Neural cell (in vitro differentiated cells): ENCODE measurements around the gene MAD1L1.

ENCODE experiments used
- EP300 ChIP-seq: fragments of 450-650 bp; conservative IDR thresholded peaks from 2 replicates; pipeline ENCODE4 v1.6.1; 2014; ENCODE audit warnings: antibody characterized with exemption, mild to moderate bottlenecking, moderate library complexity; ENCODE audit not compliant: poor library complexity, severe bottlenecking
- EZH2 ChIP-seq: fragments of 200-600, 300-800 bp; shearing (Covaris generic), sonication (generic); IDR thresholded peaks from 2 replicates; pipeline ENCODE4 v1.6.1; 2014; ENCODE audit warnings: antibody characterized with exemption, low read length, borderline replicate concordance, mild to moderate bottlenecking; ENCODE audit not compliant: insufficient read depth, poor library complexity, severe bottlenecking
- MXI1 ChIP-seq: fragments of 450-650 bp; conservative IDR thresholded peaks from 2 replicates; pipeline ENCODE4 v1.6.1; 2014; ENCODE audit warnings: antibody characterized with exemption, mild to moderate bottlenecking; ENCODE audit not compliant: poor library complexity, severe bottlenecking
- POLR2AphosphoS5 ChIP-seq: IDR thresholded peaks from 2 replicates; pipeline ENCODE4 v1.6.1; 2012
- RAD21 ChIP-seq: fragments of 450-650 bp; conservative IDR thresholded peaks from 2 replicates; pipeline ENCODE4 v1.6.1; 2014; ENCODE audit warnings: antibody characterized with exemption, mild to moderate bottlenecking, moderate library complexity
- SMC3 ChIP-seq: fragments of 450-650 bp; conservative IDR thresholded peaks from 2 replicates; pipeline ENCODE4 v1.6.1; 2014; ENCODE audit warnings: antibody characterized with exemption, mild to moderate bottlenecking, moderate library complexity; ENCODE audit not compliant: poor library complexity
- TAF1 ChIP-seq: IDR thresholded peaks from 2 replicates; pipeline ENCODE4 v1.6.1; 2012; ENCODE audit warnings: low read depth
- TF ChIP-seq, protein P1 (sequence below): fragments of 450-650 bp; IDR thresholded peaks from 2 replicates; pipeline ENCODE4 v1.5.1; 2014; ENCODE audit warnings: antibody characterized with exemption, mild to moderate bottlenecking, moderate library complexity; ENCODE audit not compliant: poor library complexity, severe bottlenecking
- TF ChIP-seq, protein P2 (sequence below): IDR thresholded peaks from 2 replicates; pipeline ENCODE4 v1.6.1; 2012; ENCODE audit warnings: borderline replicate concordance

DNA sequence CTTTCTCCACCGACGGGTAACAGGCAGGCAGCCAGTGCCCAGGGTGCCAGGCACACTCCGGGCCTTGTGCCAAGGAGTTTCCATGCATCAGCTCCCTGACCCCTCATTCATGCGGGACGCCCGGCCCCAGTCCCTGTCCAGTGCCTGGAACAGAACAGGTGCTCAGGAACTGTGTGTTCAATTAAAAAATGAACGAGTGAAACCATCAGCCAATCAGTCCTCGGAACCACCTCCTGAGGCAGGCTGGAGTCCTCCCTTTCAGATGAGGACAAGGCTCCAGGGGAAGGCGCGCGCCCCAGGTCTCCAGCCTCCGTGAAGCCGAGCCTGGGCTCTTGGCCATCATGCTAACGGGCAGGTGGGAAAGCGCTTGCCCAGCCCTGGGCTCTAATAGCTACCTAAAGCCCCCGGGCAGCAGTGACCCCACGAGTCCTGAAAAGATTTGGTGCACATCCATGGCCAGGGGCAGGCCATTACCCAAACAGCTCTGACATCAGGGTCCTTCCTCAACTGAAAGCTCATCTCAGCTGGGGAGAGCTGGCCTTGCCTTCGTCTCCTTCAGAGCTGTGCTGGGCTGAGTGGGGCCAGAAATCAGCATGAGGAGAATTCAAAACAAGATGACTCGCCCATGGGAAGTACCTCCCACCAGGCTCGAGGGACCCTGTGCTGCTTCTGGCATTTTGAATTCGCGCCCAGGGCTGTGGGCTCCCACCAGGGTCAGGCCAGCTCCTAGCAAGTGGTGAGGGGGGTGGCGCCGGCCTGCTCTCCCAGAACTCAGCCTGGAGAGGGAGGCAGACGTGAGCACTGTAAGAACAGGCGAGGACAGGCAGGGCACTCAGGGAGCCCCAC is 200.5 kb downstream of the MAD1L1 start:
- TF ChIP-seq, protein P1, sequence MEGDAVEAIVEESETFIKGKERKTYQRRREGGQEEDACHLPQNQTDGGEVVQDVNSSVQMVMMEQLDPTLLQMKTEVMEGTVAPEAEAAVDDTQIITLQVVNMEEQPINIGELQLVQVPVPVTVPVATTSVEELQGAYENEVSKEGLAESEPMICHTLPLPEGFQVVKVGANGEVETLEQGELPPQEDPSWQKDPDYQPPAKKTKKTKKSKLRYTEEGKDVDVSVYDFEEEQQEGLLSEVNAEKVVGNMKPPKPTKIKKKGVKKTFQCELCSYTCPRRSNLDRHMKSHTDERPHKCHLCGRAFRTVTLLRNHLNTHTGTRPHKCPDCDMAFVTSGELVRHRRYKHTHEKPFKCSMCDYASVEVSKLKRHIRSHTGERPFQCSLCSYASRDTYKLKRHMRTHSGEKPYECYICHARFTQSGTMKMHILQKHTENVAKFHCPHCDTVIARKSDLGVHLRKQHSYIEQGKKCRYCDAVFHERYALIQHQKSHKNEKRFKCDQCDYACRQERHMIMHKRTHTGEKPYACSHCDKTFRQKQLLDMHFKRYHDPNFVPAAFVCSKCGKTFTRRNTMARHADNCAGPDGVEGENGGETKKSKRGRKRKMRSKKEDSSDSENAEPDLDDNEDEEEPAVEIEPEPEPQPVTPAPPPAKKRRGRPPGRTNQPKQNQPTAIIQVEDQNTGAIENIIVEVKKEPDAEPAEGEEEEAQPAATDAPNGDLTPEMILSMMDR = no peak
- no peak for TF ChIP-seq EZH2
- no peak for TF ChIP-seq RAD21
- no peak for TF ChIP-seq POLR2AphosphoS5
- TF ChIP-seq EP300 = no peak
- TF ChIP-seq, protein P2, sequence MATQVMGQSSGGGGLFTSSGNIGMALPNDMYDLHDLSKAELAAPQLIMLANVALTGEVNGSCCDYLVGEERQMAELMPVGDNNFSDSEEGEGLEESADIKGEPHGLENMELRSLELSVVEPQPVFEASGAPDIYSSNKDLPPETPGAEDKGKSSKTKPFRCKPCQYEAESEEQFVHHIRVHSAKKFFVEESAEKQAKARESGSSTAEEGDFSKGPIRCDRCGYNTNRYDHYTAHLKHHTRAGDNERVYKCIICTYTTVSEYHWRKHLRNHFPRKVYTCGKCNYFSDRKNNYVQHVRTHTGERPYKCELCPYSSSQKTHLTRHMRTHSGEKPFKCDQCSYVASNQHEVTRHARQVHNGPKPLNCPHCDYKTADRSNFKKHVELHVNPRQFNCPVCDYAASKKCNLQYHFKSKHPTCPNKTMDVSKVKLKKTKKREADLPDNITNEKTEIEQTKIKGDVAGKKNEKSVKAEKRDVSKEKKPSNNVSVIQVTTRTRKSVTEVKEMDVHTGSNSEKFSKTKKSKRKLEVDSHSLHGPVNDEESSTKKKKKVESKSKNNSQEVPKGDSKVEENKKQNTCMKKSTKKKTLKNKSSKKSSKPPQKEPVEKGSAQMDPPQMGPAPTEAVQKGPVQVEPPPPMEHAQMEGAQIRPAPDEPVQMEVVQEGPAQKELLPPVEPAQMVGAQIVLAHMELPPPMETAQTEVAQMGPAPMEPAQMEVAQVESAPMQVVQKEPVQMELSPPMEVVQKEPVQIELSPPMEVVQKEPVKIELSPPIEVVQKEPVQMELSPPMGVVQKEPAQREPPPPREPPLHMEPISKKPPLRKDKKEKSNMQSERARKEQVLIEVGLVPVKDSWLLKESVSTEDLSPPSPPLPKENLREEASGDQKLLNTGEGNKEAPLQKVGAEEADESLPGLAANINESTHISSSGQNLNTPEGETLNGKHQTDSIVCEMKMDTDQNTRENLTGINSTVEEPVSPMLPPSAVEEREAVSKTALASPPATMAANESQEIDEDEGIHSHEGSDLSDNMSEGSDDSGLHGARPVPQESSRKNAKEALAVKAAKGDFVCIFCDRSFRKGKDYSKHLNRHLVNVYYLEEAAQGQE = no peak
- no peak for TF ChIP-seq TAF1
- TF ChIP-seq SMC3 = no peak
- TF ChIP-seq MXI1 = no peak
